GM10266 (cell line): Measurements from ENCODE around the gene EDN3.
"Not testable (repeated sequence)": the region's sequence is repeated elsewhere in the genome, so short reads cannot be mapped to it uniquely, and the experiment has no call there.

Source experiments
- DNase-seq: peaks from one replicate; pipeline ENCODE4 v3.0.0; 2012; ENCODE audit errors: extremely low spot score
- CTCF ChIP-seq: IDR thresholded peaks from 2 replicates; pipeline ENCODE4 v1.5.1; 2012; ENCODE audit warnings: mild to moderate bottlenecking, low read depth; ENCODE audit not compliant: control insufficient read depth, insufficient read depth; ENCODE audit errors: missing control alignments

The EDN3 gene

GRCh38 chr20:59336540-59336939, 36.1 kb downstream of the EDN3 start:
- no peak for TF ChIP-seq CTCF
- DNase-seq, result no peak

DNA sequence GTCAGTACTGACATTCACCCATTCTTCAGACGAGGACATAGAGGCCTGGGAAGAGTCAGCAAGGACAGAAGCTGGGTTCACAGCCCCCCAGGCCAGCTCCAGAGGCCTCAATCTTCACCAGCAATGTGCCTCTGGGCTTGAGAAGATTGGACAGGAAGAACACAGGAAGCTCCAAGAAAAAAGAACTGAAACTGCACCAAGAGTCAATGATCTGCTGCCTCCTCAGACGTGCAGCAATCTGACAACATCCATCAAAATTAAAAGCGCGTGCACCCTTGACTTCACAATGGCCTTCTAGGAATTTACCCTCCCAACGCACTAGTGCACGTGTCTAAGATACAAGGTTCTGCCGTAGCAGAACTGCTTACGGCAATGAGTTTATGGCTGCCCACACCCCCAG, 38.0 kb downstream of the EDN3 start:
- not testable (repeated sequence) for DNase-seq

- TF ChIP-seq CTCF, result no peak
These were observed 39.9 kb downstream of the EDN3 start for GRCh38 chr20:59340201-59340885.

GRCh38 chr20:59341285-59342022, 41.0 kb downstream of the EDN3 start:
- not testable (repeated sequence) for DNase-seq

More at GRCh38 chr20:59340201-59340885, 39.9 kb downstream of the EDN3 start:
- DNase-seq, result no peak

GRCh38 chr20:59342023-59342957, 41.9 kb downstream of the EDN3 start:
- DNase-seq, result no peak
- TF ChIP-seq CTCF, result no peak

DNA sequence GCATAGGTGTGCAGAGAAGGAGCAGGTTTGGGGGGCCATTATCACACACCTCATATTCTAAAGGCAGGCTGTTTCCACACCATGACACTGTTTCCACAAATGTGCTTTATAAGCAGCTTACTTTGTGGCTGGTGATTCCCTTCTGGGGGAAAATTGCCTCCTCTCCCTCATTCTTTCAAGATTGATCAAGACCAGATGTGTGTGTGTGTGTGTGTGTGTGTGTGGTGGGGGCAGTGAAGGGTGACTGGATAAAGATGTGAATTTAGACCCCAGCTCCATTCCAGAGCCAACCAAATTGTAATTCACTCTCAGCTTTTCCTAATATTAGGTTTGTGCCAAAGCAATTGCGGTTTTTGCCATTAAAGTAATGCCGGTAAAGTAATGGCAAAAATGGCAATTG, 45.6 kb downstream of the EDN3 start:
- TF ChIP-seq CTCF, result no peak
- DNase-seq, result no peak

GRCh38 chr20:59349277-59349676, 48.9 kb downstream of the EDN3 start:
- TF ChIP-seq CTCF, result no peak
- no peak for DNase-seq
